ENCODE data around the gene ONECUT3.
"Not testable (repeated sequence)": the region's sequence is repeated elsewhere in the genome, so short reads cannot be mapped to it uniquely, and the experiment has no call there.

The ONECUT3 gene

GRCh38 chr19:1756705-1757465, 3.6 kb downstream of the ONECUT3 start:
- no peak overlapping the region for H3K4me3 ChIP-seq (ENCODE audit: low read length)
- no peak for TF ChIP-seq ZNF274 (IDR thresholded peaks at IDR 0.05; ENCODE audit: low read depth, low read length)

GRCh38 chr19:1757468-1758230, 4.3 kb downstream of the ONECUT3 start:
- TF ChIP-seq ZNF274 (IDR thresholded peaks at IDR 0.05; ENCODE audit: low read depth, low read length), result no peak
- H3K4me3 ChIP-seq (ENCODE audit: low read length), result no peak overlapping the region

GRCh38 chr19:1758231-1758577, 4.9 kb downstream of the ONECUT3 start:
- no peak overlapping the region for H3K4me3 ChIP-seq (ENCODE audit: low read length)
- TF ChIP-seq ZNF274 (IDR thresholded peaks at IDR 0.05; ENCODE audit: low read depth, low read length), result no peak

GRCh38 chr19:1758959-1759903, 5.9 kb downstream of the ONECUT3 start:
- H3K4me3 ChIP-seq (ENCODE audit: low read length), result no peak overlapping the region
- TF ChIP-seq ZNF274 (IDR thresholded peaks at IDR 0.05; ENCODE audit: low read depth, low read length), result no peak

GRCh38 chr19:1760020-1760419, 6.7 kb downstream of the ONECUT3 start:
- no peak overlapping the region for H3K4me3 ChIP-seq (ENCODE audit: low read length)
- no peak for TF ChIP-seq ZNF274 (IDR thresholded peaks at IDR 0.05; ENCODE audit: low read depth, low read length)

- H3K4me3 ChIP-seq (ENCODE audit: low read length), result not testable (repeated sequence)
Measured at GRCh38 chr19:1760786-1761527, 7.7 kb downstream of the ONECUT3 start.

GRCh38 chr19:1761528-1762242, 8.4 kb downstream of the ONECUT3 start:
- TF ChIP-seq ZNF274 (IDR thresholded peaks at IDR 0.05; ENCODE audit: low read depth, low read length), result no peak
- H3K4me3 ChIP-seq (ENCODE audit: low read length), result no peak overlapping the region

- H3K4me3 ChIP-seq (ENCODE audit: low read length), result no peak overlapping the region
- TF ChIP-seq ZNF274 (IDR thresholded peaks at IDR 0.05; ENCODE audit: low read depth, low read length), result no peak
Measured at GRCh38 chr19:1762243-1763117, 9.2 kb downstream of the ONECUT3 start.

GRCh38 chr19:1763648-1764639, 10.6 kb downstream of the ONECUT3 start:
- no peak overlapping the region for H3K4me3 ChIP-seq (ENCODE audit: low read length)
- TF ChIP-seq ZNF274 (IDR thresholded peaks at IDR 0.05; ENCODE audit: low read depth, low read length), result no peak

- no peak for TF ChIP-seq ZNF274 (IDR thresholded peaks at IDR 0.05; ENCODE audit: low read depth, low read length)
- no peak overlapping the region for H3K4me3 ChIP-seq (ENCODE audit: low read length)
Measured at GRCh38 chr19:1764729-1765128, 11.4 kb downstream of the ONECUT3 start.

- no peak overlapping the region for H3K4me3 ChIP-seq (ENCODE audit: low read length)
- no peak for TF ChIP-seq ZNF274 (IDR thresholded peaks at IDR 0.05; ENCODE audit: low read depth, low read length)
Measured at GRCh38 chr19:1765232-1765903, 12.1 kb downstream of the ONECUT3 start.

Measured in GM08714 (cell line).